ENCODE measurements around the gene PCNX4. TPM values are rescaled to one million over a fixed set of nuclear protein-coding genes. Genes with fewer than 3 reads are reported as not detected.

The PCNX4 gene
- total and polyA plus RNA-seq, 9 donors: 19.2 to 83.4 (median 56.8) TPM

DNA sequence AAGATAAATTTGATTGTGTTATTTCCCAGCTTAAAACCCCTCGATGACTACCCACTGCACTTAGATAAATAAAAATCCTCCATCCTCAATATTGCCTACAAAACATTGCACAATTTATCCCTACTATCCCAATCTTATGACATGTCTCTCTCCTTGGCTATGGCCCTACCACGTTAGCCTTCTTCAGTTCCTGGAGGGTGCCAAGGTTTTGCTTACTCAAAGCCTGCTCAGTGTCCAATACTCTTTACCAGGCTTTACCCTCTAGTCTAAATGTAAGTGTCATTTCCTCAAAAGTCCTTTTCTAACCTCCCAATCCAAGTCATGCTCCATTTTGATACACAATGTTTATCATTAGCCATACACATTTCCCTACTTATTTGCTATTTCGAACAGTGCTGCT lies 122.3 kb downstream of the PCNX4 start:
- Histone ChIP-seq H3K4me1 (ENCODE audit: insufficient read depth) (no peaks in the 10 kb centered on the region), H3K36me3 (no peaks in the 10 kb centered on the region), H3K27ac (no peak overlapping the region), H3K27me3 (no peaks in the 10 kb centered on the region), H3K4me3 (no peak overlapping the region), H3K9me3 (no peaks in the 10 kb centered on the region)
- 79 to 84% (median 83%) methylated on average over 3 of the region's 3 CpGs for WGBS, 3 donors
- no peak for TF ChIP-seq POLR2A (IDR thresholded peaks at IDR 0.05)
- TF ChIP-seq, protein P1, sequence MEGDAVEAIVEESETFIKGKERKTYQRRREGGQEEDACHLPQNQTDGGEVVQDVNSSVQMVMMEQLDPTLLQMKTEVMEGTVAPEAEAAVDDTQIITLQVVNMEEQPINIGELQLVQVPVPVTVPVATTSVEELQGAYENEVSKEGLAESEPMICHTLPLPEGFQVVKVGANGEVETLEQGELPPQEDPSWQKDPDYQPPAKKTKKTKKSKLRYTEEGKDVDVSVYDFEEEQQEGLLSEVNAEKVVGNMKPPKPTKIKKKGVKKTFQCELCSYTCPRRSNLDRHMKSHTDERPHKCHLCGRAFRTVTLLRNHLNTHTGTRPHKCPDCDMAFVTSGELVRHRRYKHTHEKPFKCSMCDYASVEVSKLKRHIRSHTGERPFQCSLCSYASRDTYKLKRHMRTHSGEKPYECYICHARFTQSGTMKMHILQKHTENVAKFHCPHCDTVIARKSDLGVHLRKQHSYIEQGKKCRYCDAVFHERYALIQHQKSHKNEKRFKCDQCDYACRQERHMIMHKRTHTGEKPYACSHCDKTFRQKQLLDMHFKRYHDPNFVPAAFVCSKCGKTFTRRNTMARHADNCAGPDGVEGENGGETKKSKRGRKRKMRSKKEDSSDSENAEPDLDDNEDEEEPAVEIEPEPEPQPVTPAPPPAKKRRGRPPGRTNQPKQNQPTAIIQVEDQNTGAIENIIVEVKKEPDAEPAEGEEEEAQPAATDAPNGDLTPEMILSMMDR (IDR thresholded peaks at IDR 0.05): no peak
- no peak for TF ChIP-seq EP300 (IDR thresholded peaks at IDR 0.05)
- DNase-seq: no peak
- intact Hi-C loops (cut with DNase I): no loop called here

- no peak overlapping the region for H3K27ac ChIP-seq
- no peaks in the 10 kb centered on the region for H3K36me3 ChIP-seq
- TF ChIP-seq POLR2A (IDR thresholded peaks at IDR 0.05): no peak
- TF ChIP-seq, protein P1 (IDR thresholded peaks at IDR 0.05): no peak
- no peak for TF ChIP-seq EP300 (IDR thresholded peaks at IDR 0.05)
- no peaks in the 10 kb centered on the region for H3K9me3 ChIP-seq
- intact Hi-C loops (cut with DNase I): no loop called here
- H3K4me1 ChIP-seq (ENCODE audit: insufficient read depth): no peaks in the 10 kb centered on the region
- H3K27me3 ChIP-seq: no peaks in the 10 kb centered on the region
- H3K4me3 ChIP-seq: no peak overlapping the region
- no peak for DNase-seq
- WGBS, 3 donors: 16 to 31% (median 19%) methylated on average over 1 of the region's 1 CpG
Observed at GRCh38 chr14:60214415-60215126, 122.8 kb downstream of the PCNX4 start.

- no peak for DNase-seq
- no peaks in the 10 kb centered on the region for H3K27me3 ChIP-seq
- no peaks in the 10 kb centered on the region for H3K9me3 ChIP-seq
- H3K27ac ChIP-seq: no peak overlapping the region
- TF ChIP-seq, protein P1 (IDR thresholded peaks at IDR 0.05): no peak
- no peak for TF ChIP-seq EP300 (IDR thresholded peaks at IDR 0.05)
- no peak for TF ChIP-seq POLR2A (IDR thresholded peaks at IDR 0.05)
- H3K4me1 ChIP-seq (ENCODE audit: insufficient read depth): no peaks in the 10 kb centered on the region
- H3K36me3 ChIP-seq: no peaks in the 10 kb centered on the region
- WGBS, 3 donors: 58 to 65% (median 63%) methylated on average over 2 of the region's 2 CpGs
- intact Hi-C loops (cut with DNase I): no loop called here
- no peak overlapping the region for H3K4me3 ChIP-seq
Observed at GRCh38 chr14:60215127-60215444, 123.4 kb downstream of the PCNX4 start.

DNA sequence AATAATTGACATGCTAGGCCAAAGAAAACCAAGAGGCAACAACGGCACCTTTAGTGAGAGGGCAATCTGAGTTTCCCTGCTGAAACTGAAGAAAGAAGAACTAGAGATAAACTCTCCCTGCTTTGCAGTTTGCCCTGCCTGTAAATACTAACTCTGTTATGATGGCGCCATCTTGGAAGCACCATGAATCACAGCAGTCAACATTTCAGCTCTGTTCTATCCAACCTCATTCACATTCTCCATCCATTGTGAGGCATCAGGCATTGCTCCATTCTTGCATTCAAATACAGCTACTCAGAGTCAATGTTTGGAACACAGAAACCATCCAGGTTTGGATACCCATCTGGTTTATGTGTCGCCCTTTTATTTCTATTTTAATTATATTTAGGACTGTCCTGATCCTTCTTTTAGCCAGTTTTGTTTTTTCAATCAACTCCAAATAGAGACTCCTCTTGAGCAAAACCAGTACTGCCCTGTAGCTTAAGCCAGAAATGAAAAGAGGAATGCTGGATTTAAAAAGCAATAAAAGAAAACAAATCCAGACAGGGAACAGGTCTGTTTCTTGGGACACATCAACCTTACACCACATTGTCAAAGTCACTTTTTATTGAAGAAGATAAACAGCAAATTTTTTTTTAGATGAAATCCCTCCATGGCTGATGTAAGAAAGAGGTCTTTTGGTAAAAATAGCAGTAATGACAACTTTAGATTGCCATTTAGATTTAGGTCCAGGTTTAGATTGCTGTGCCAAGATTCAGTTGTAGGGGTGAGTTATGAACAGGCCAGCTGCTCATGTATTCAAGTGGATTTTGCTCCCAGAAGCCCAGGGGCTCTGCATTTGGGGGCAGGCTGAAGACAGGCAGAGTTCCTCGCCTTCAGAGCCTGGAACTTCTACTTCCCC lies 124.0 kb downstream of the PCNX4 start:
- intact Hi-C loops (cut with DNase I): no loop called here
- TF ChIP-seq POLR2A (IDR thresholded peaks at IDR 0.05) (no peak), EP300 (IDR thresholded peaks at IDR 0.05) (no peak)
- TF ChIP-seq, protein P1 (IDR thresholded peaks at IDR 0.05): no peak
- no peak for DNase-seq

More for the DNA sequence above, 124.0 kb downstream of the PCNX4 start:
- Histone ChIP-seq H3K9me3 (no peaks in the 10 kb centered on the region), H3K27ac (no peak overlapping the region), H3K36me3 (no peaks in the 10 kb centered on the region), H3K27me3 (no peaks in the 10 kb centered on the region), H3K4me1 (ENCODE audit: insufficient read depth) (no peaks in the 10 kb centered on the region), H3K4me3 (no peak overlapping the region)
- 80 to 84% (median 83%) methylated on average over 4 of the region's 4 CpGs for WGBS, 3 donors

Data from ovary (tissue), 9 donors.